Peyer's patch (tissue), 4 donors: Measurements from ENCODE around the gene PDE12. TPM values are rescaled to one million over a fixed set of nuclear protein-coding genes. Genes with fewer than 3 reads are reported as not detected.

Source experiments
- DNase-seq, 3 donors: peaks; one replicate each; pipeline ENCODE4 v3.0.0-alpha.2; 2017 to 2019
- H3K27ac ChIP-seq, 4 donors: fragments of 200-600 bp; sonication (generic); one replicate each; pipeline ENCODE4 v1.5.1; 2016 to 2019
- H3K27me3 ChIP-seq, 2 donors: fragments of 200-600 bp; sonication (generic); one replicate each; pipeline ENCODE4 v1.5.1; 2019
- H3K36me3 ChIP-seq, 3 donors: fragments of 200-600 bp; sonication (generic); one replicate each; pipeline ENCODE4 v1.5.1; 2016 to 2019
- H3K4me1 ChIP-seq, 4 donors: fragments of 200-600 bp; sonication (generic); one replicate each; pipeline ENCODE4 v1.5.1; 2016 to 2019
- H3K4me3 ChIP-seq, 4 donors: fragments of 200-600 bp; sonication (generic); 1 replicate in 3 of 4; 2 replicates in 1 of 4; pipeline ENCODE4 v1.5.1; 2016 to 2019; ENCODE audit warnings: mild to moderate bottlenecking in 1 of 4
- H3K9me3 ChIP-seq, 4 donors: fragments of 200-600 bp; sonication (generic); one replicate each; pipeline ENCODE4 v1.5.1; 2016 to 2019; ENCODE audit warnings: mild to moderate bottlenecking in 1 of 4
- POLR2A ChIP-seq, 2 donors: fragments of 450-650 bp; IDR thresholded peaks; one replicate each; pipeline ENCODE4 v1.5.1; 2017; ENCODE audit warnings: antibody characterized with exemption in 2 of 2, mild to moderate bottlenecking in 2 of 2, moderate library complexity in 2 of 2
- total RNA-seq, 4 donors: library from RNA; depleted of rRNA; stranded (reverse); fragments of >200 nt; gene quantifications; one replicate each; pipeline ENCODE4 v1.1.0, GENCODE V29; 2016
- TF ChIP-seq, protein P1 (sequence below), 6 experiments: fragments of 450-650 bp in 4 of 6; fragments of 200-600 bp in 2 of 6; sonication (generic) in 1 of 6; IDR thresholded peaks; one replicate each; pipeline ENCODE4 v1.5.1; 2017 to 2019; ENCODE audit warnings: antibody characterized with exemption in 6 of 6, mild to moderate bottlenecking in 3 of 6, moderate library complexity in 1 of 6

PDE12 gene
- total RNA-seq, 4 donors from 2014 or later: 16.5 to 25.9 (median 22.2) TPM

- TF ChIP-seq, protein P1, sequence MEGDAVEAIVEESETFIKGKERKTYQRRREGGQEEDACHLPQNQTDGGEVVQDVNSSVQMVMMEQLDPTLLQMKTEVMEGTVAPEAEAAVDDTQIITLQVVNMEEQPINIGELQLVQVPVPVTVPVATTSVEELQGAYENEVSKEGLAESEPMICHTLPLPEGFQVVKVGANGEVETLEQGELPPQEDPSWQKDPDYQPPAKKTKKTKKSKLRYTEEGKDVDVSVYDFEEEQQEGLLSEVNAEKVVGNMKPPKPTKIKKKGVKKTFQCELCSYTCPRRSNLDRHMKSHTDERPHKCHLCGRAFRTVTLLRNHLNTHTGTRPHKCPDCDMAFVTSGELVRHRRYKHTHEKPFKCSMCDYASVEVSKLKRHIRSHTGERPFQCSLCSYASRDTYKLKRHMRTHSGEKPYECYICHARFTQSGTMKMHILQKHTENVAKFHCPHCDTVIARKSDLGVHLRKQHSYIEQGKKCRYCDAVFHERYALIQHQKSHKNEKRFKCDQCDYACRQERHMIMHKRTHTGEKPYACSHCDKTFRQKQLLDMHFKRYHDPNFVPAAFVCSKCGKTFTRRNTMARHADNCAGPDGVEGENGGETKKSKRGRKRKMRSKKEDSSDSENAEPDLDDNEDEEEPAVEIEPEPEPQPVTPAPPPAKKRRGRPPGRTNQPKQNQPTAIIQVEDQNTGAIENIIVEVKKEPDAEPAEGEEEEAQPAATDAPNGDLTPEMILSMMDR (IDR thresholded peaks at IDR 0.05): no peak
- no peak for TF ChIP-seq POLR2A (IDR thresholded peaks at IDR 0.05)
Measured at GRCh38 chr3:57557085-57557537, 1.0 kb downstream of the PDE12 start.

GRCh38 chr3:57559526-57559925 is 3.5 kb downstream of the PDE12 start:
- H3K4me3 ChIP-seq: no peak overlapping the region
- peaks cover 0 to 32% (median 16%) of the 10 kb centered on the region in 4 donors for H3K4me1 ChIP-seq
- TF ChIP-seq POLR2A (IDR thresholded peaks at IDR 0.05): no peak
- TF ChIP-seq, protein P1 (IDR thresholded peaks at IDR 0.05): no peak
- H3K27ac ChIP-seq: no peak overlapping the region
- DNase-seq: no peak
- H3K27me3 ChIP-seq: no peaks in the 10 kb centered on the region
- H3K9me3 ChIP-seq: no peaks in the 10 kb centered on the region
- peaks cover 0 to 23% (median 0%) of the 10 kb centered on the region in 3 donors for H3K36me3 ChIP-seq

More at GRCh38 chr3:57557085-57557537, 1.0 kb downstream of the PDE12 start:
- H3K4me1 ChIP-seq: peaks cover 0 to 32% (median 16%) of the 10 kb centered on the region in 4 donors
- H3K36me3 ChIP-seq: peaks cover 0 to 20% (median 0%) of the 10 kb centered on the region in 3 donors
- H3K27ac ChIP-seq: peak overlapping the region; percentile 89 to 92 (median 91)
- peak overlapping the region; percentile 76 to 91 (median 86) for H3K4me3 ChIP-seq
- no peaks in the 10 kb centered on the region for H3K27me3 ChIP-seq
- no peaks in the 10 kb centered on the region for H3K9me3 ChIP-seq
- peak; percentile 22 to 58 (median 57) for DNase-seq

DNA sequence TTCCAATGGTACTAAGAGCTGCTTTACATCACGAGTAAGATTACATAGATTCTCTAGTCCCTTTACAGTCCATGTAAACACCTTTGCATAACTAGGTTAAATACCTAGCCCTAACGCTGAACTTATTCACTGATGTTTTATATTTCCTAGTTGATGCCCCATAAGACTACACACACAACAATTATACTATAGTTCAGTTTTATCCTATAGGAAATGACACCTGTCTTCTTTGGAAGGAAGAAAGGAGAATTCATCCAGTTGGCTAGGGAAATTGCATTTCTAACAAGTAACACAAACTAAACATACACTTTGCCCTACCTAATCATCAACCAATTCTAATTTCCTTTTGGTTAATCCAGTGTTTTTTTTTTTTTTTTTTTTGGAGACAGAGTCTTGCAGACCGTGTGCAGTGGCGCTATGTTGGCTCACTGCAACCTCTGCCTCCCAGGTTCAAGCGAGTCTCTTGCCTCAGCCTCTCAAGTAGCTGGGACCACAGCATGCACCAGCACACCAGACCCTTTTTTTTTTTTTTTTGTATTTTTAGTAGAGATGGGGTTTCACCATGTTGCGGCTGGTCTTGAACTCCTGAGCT is 13.9 kb downstream of the PDE12 start:
- no peaks in the 10 kb centered on the region for H3K9me3 ChIP-seq
- peaks cover 0 to 73% (median 4%) of the 10 kb centered on the region in 3 donors for H3K36me3 ChIP-seq
- no peak for DNase-seq

GRCh38 chr3:57570878-57571277 is 14.8 kb downstream of the PDE12 start:
- H3K36me3 ChIP-seq: peaks cover 0 to 73% (median 4%) of the 10 kb centered on the region in 3 donors
- H3K27ac ChIP-seq: no peak overlapping the region
- no peaks in the 10 kb centered on the region for H3K27me3 ChIP-seq
- H3K4me1 ChIP-seq: no peaks in the 10 kb centered on the region
- DNase-seq: no peak
- H3K4me3 ChIP-seq: no peak overlapping the region
- no peaks in the 10 kb centered on the region for H3K9me3 ChIP-seq
- TF ChIP-seq POLR2A (IDR thresholded peaks at IDR 0.05): no peak
- TF ChIP-seq, protein P1 (IDR thresholded peaks at IDR 0.05): no peak

More for the DNA sequence above, 13.9 kb downstream of the PDE12 start:
- Histone ChIP-seq H3K4me1 (no peaks in the 10 kb centered on the region), H3K4me3 (no peak overlapping the region), H3K27me3 (no peaks in the 10 kb centered on the region), H3K27ac (no peak overlapping the region)
- TF ChIP-seq, protein P1 (IDR thresholded peaks at IDR 0.05): no peak
- TF ChIP-seq POLR2A (IDR thresholded peaks at IDR 0.05): no peak

DNA sequence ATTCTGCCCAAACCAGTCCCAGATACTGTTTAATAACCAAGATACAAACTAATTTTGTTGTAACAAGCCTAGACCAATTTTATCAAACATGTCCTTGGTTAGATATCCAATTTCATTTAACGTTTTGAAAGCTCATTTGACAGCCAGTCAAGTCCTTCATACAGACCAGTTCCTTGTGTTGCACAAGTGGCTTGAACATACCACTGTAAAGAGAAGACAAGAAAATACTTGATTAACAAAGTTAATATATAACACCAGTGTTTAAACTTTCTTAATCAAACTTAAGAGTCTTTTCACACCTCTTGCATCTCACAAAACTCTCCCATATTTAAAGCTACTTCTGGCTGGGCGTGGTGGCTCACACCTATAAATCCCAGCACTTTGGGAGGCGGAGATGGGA is 16.0 kb downstream of the PDE12 start:
- H3K36me3 ChIP-seq: peaks cover 0 to 68% (median 4%) of the 10 kb centered on the region in 3 donors
- no peak for TF ChIP-seq POLR2A (IDR thresholded peaks at IDR 0.05)
- TF ChIP-seq, protein P1 (IDR thresholded peaks at IDR 0.05): no peak

More for the DNA sequence above, 16.0 kb downstream of the PDE12 start:
- Histone ChIP-seq H3K27ac (no peak overlapping the region), H3K9me3 (no peaks in the 10 kb centered on the region), H3K4me3 (no peak overlapping the region), H3K27me3 (no peaks in the 10 kb centered on the region), H3K4me1 (peaks cover 0 to 6% (median 0%) of the 10 kb centered on the region in 4 donors)
- DNase-seq: no peak
